Fibroblast of skin of left quadriceps (primary cell): ENCODE measurements around the gene NOS2.
"Not testable (repeated sequence)": the region's sequence is repeated elsewhere in the genome, so short reads cannot be mapped to it uniquely, and the experiment has no call there.

Experiments
- DNase-seq, 2 experiments: peaks; one replicate each; pipeline ENCODE4 v3.0.0-alpha.2; 2013; ENCODE audit warnings: low read depth in 2 of 2

Gene NOS2

GRCh38 chr17:27755706-27756466 is 44.4 kb downstream of the NOS2 start:
- DNase-seq: no peak

GRCh38 chr17:27754549-27754948 is 45.8 kb downstream of the NOS2 start:
- no peak for DNase-seq

- not testable (repeated sequence) for DNase-seq
These were observed 46.6 kb downstream of the NOS2 start for GRCh38 chr17:27753726-27754125.

GRCh38 chr17:27752831-27753619 is 47.3 kb downstream of the NOS2 start:
- not testable (repeated sequence) for DNase-seq

- no peak for DNase-seq
These were observed 48.5 kb downstream of the NOS2 start for GRCh38 chr17:27751622-27752490.

GRCh38 chr17:27751166-27751565 is 49.2 kb downstream of the NOS2 start:
- DNase-seq: no peak

GRCh38 chr17:27749562-27750150 is 50.7 kb downstream of the NOS2 start:
- not testable (repeated sequence) for DNase-seq

- DNase-seq: no peak
These were observed 51.9 kb downstream of the NOS2 start for GRCh38 chr17:27748360-27748825.

- DNase-seq: no peak
These were observed 52.6 kb downstream of the NOS2 start for GRCh38 chr17:27747462-27748359.

- no peak for DNase-seq
These were observed 53.4 kb downstream of the NOS2 start for GRCh38 chr17:27746881-27747280.

- DNase-seq: not testable (repeated sequence)
These were observed 54.0 kb downstream of the NOS2 start for GRCh38 chr17:27746320-27746719.

GRCh38 chr17:27745207-27745830 is 55.0 kb downstream of the NOS2 start:
- DNase-seq: not testable (repeated sequence)

GRCh38 chr17:27743281-27743885 is 56.9 kb downstream of the NOS2 start:
- no peak for DNase-seq

- no peak for DNase-seq
These were observed 58.3 kb downstream of the NOS2 start for GRCh38 chr17:27741971-27742575.

- no peak for DNase-seq
These were observed 58.9 kb downstream of the NOS2 start for GRCh38 chr17:27741361-27741861.

GRCh38 chr17:27740541-27740940 is 59.8 kb downstream of the NOS2 start:
- DNase-seq: not testable (repeated sequence)

GRCh38 chr17:27733773-27734172 is 66.6 kb downstream of the NOS2 start:
- no peak for DNase-seq

- DNase-seq: not testable (repeated sequence)
These were observed 67.6 kb downstream of the NOS2 start for GRCh38 chr17:27732746-27733145.

GRCh38 chr17:27725982-27726381 is 74.3 kb downstream of the NOS2 start:
- DNase-seq: not testable (repeated sequence)
